ENCODE measurements around the gene PTH2.

PTH2 gene

GRCh38 chr19:49430678-49431329, 7.6 kb upstream of the PTH2 start:
- no peak for DNase-seq

- DNase-seq = no peak
These were observed 7.0 kb upstream of the PTH2 start for GRCh38 chr19:49430172-49430677.

GRCh38 chr19:49428547-49429451, 5.6 kb upstream of the PTH2 start:
- DNase-seq = no peak

GRCh38 chr19:49427855-49428546, 4.8 kb upstream of the PTH2 start:
- peak; percentile 49 for DNase-seq

- no peak for DNase-seq
These were observed 4.1 kb upstream of the PTH2 start for GRCh38 chr19:49427339-49427738.

GRCh38 chr19:49425922-49426592, 2.8 kb upstream of the PTH2 start:
- no peak for DNase-seq

GRCh38 chr19:49425178-49425577, 1.9 kb upstream of the PTH2 start, which contains the start of gene GFY:
Gene GFY (plus strand): TSS chr19:49425388. CDS start chr19:49426431, 1,043 bp downstream.
- no peak for DNase-seq

- no peak for DNase-seq
These were observed 703 bp upstream of the PTH2 start for GRCh38 chr19:49423985-49424303.

GRCh38 chr19:49422407-49423070, 702 bp downstream of the PTH2 start:
- peak; percentile 58 for DNase-seq

GRCh38 chr19:49421878-49422202, 1.4 kb downstream of the PTH2 start:
- no peak for DNase-seq

- DNase-seq = peak; percentile 45
These were observed 2.0 kb downstream of the PTH2 start for GRCh38 chr19:49421039-49421877.

- no peak for DNase-seq
These were observed 3.0 kb downstream of the PTH2 start for GRCh38 chr19:49420227-49420626.

GRCh38 chr19:49419173-49419572, 4.1 kb downstream of the PTH2 start:
- DNase-seq = no peak

- DNase-seq = no peak
These were observed 4.7 kb downstream of the PTH2 start for GRCh38 chr19:49418511-49418910.

- no peak for DNase-seq
These were observed 6.2 kb downstream of the PTH2 start for GRCh38 chr19:49417088-49417487.

GRCh38 chr19:49415810-49416200, 7.4 kb downstream of the PTH2 start:
- DNase-seq = no peak

GRCh38 chr19:49415102-49415809, 8.0 kb downstream of the PTH2 start:
- DNase-seq = no peak

GRCh38 chr19:49414256-49414655, 9.0 kb downstream of the PTH2 start:
- no peak for DNase-seq

GRCh38 chr19:49413348-49413747, 9.9 kb downstream of the PTH2 start:
- DNase-seq = no peak

GRCh38 chr19:49411681-49412326, 11.4 kb downstream of the PTH2 start:
- DNase-seq = no peak

All from activated T-cell treated with anti-CD3 and anti-CD28 coated beads, Interleukin-2, amount 50 U/mL, for 1 hour (primary cell).